Retinal pigment epithelial cell (primary cell): ENCODE measurements around the gene WNT7A.
"Not testable (repeated sequence)": the region's sequence is repeated elsewhere in the genome, so short reads cannot be mapped to it uniquely, and the experiment has no call there.

ENCODE experiments used
- DNase-seq: peaks from one replicate; pipeline ENCODE4 v3.0.0-alpha.2; 2010; ENCODE audit warnings: low read depth
- H3K4me3 ChIP-seq: 2 replicates; pipeline ENCODE4 v1.5.1; 2011; ENCODE audit warnings: mild to moderate bottlenecking, low read length, control low read depth, moderate library complexity
- CTCF ChIP-seq: conservative IDR thresholded peaks from 2 replicates; pipeline ENCODE4 v1.5.1; 2011; ENCODE audit warnings: low read depth, low read length, control low read depth, inconsistent platforms

WNT7A gene

GRCh38 chr3:13857702-13858380 lies 22.0 kb downstream of the WNT7A start:
- no peak for TF ChIP-seq CTCF
- no peak for DNase-seq
- no peak overlapping the region for H3K4me3 ChIP-seq

DNA sequence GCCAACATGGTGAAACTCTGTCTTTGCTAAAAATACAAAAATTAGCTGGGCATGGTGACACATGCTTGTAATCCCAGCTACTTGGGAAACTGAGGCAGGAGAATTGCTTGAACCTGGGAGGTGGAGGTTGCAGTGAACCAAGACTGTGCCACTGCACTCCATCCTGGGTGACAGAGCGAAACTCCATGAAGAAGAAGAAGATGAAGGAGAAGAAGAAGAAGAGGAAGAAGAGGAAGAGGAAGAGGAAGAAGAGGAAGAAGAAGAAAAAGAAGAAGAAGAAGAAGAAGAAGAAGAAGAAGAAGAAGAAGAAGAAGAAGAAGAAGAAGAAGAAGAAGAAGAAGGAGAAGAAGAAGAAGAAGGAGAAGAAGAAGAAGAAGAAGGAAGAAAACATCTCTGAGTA lies 23.2 kb downstream of the WNT7A start:
- not testable (repeated sequence) for DNase-seq, H3K4me3 ChIP-seq

DNA sequence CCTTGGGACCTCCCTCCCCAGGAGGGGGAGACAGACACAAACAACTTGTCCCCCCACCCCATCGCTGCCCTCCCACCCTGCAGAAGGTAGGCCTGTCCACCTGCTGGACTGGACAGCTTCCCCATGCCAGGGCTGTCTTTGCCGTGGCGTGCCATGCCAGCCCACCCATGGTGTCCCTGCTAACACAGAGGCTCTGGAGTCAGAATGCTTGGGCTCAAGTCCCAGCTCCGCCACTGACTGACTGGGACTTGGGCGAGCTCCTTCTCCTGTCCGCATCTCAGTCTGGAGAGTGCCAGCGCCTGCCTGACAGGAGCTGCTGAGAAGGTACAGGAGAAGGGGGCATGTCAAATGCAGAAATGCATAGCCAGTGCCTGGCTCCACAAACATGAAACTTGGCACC lies 23.9 kb downstream of the WNT7A start:
- no peak for TF ChIP-seq CTCF
- no peak for DNase-seq
- no peak overlapping the region for H3K4me3 ChIP-seq

DNA sequence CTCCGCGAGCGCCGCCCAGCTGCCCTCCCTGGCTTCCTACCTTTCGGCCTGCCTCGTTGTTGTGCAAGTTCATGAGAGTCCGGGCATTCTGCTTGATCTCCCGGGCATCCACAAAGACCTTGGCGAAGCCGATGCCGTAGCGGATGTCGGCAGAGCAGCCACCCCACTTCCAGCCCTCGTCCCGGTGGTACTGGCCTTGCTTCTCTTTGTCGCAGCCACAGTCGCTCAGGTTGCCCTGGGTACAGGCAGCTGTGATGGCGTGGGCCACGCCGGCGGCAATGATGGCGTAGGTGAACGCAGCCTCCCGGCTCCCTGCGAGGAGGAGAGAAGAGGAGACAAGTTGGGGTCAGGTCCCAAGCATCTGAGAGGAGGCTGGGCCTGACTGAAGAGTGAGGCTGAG lies 25.4 kb downstream of the WNT7A start:
- TF ChIP-seq CTCF: no peak
- no peak overlapping the region for H3K4me3 ChIP-seq
- DNase-seq: no peak

- no peak for TF ChIP-seq CTCF
- no peak for DNase-seq
- no peak overlapping the region for H3K4me3 ChIP-seq
Measured at GRCh38 chr3:13853978-13854296, 25.9 kb downstream of the WNT7A start.

DNA sequence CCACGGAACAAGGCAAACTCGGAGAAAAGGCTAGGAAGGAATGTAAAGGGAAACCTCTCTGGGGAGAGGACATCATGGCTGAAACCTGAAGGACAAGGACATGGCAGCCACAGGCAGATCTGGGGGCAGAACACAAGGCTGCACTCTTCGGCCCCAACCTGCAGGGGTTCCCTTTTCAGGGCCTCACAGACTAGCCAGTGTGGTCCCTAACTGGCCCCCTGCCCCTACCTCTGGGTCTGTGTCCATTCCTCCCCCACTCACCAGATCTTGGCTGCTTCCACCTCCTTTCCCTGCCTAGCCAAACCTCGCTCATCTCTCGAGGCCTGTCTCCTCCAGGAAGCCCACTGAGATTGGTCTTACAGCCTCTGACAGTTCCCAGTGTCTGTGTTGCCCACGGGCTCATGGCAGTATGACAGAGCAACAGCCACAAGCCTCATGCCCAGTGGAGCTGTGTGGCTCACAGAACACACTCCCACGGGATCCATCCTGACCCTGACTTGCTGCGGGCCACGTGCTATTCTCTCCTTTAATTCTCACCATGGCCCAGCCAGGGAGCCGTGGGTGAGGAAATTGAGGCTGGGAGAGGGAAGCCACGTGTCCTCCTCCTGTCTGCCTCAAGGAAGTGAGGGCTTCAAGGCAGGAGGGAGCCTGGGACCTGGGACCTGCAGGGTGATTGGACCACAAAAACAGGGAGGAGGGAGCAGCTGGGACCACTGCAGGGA lies 26.5 kb downstream of the WNT7A start:
- no peak for TF ChIP-seq CTCF
- H3K4me3 ChIP-seq: no peak overlapping the region
- no peak for DNase-seq

DNA sequence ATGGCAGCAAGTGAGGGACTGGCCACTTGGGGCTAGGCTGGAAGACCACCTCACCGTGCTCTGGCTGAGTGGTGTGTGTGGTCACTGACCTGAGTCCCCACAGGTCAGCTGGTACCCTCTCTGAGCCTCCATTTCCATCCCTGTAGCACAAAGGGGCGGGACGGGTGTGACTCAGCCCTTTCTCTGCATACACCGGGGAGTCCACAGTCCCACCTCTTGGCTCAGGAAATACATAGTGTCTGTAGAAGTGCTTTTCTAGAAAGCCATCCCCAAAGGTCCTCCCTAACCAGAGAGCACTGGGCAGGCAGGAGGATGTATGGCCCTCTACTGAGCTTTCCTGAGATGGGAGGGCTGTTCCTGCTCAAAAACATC lies 27.2 kb downstream of the WNT7A start:
- TF ChIP-seq CTCF: no peak
- H3K4me3 ChIP-seq: no peak overlapping the region
- DNase-seq: no peak
